Nephron (organoid): ENCODE results near the gene ASPG.

Experiments used
- H3K27ac Mint-ChIP-seq, 3 experiments: 2 replicates each; pipeline ENCODE4 v1.8.0; 2020; ENCODE audit warnings: mixed read lengths in 3 of 3, mild to moderate bottlenecking in 2 of 3, moderate library complexity in 1 of 3
- H3K27me3 Mint-ChIP-seq: 2 replicates; pipeline ENCODE4 v1.8.0; 2021; ENCODE audit warnings: low read depth, mild to moderate bottlenecking, moderate library complexity, mixed read lengths
- H3K36me3 Mint-ChIP-seq: 2 replicates; pipeline ENCODE4 v1.8.0; 2020; ENCODE audit warnings: low read depth, mixed read lengths
- H3K4me1 Mint-ChIP-seq: 2 replicates; pipeline ENCODE4 v1.8.0; 2020; ENCODE audit warnings: mixed read lengths
- H3K4me3 Mint-ChIP-seq, 3 experiments: 2 replicates each; pipeline ENCODE4 v1.8.0; 2020; ENCODE audit warnings: mild to moderate bottlenecking in 3 of 3, mixed read lengths in 3 of 3, moderate library complexity in 2 of 3
- H3K9me3 Mint-ChIP-seq: 2 replicates; pipeline ENCODE4 v1.8.0; 2020; ENCODE audit warnings: mixed read lengths
- CTCF ChIP-seq, 3 experiments: fragments of 200-600 bp; sonication (generic); IDR thresholded peaks; one replicate each; pipeline ENCODE4 v1.5.0; 2021; ENCODE audit warnings: antibody characterized with exemption in 3 of 3; ENCODE audit not compliant: unreplicated experiment in 3 of 3

ASPG gene

GRCh38 chr14:104078031-104078455 lies 7.5 kb upstream of the ASPG start:
- H3K9me3 Mint-ChIP-seq = peaks cover 2% of the 10 kb centered on the region
- no peak overlapping the region for H3K27ac Mint-ChIP-seq
- no peak overlapping the region for H3K4me3 Mint-ChIP-seq
- no peaks in the 10 kb centered on the region for H3K36me3 Mint-ChIP-seq
- H3K4me1 Mint-ChIP-seq = no peaks in the 10 kb centered on the region
- H3K27me3 Mint-ChIP-seq = peaks cover 19% of the 10 kb centered on the region
- peak; percentile 100 for TF ChIP-seq CTCF (IDR thresholded peaks at IDR 0.05; ENCODE audit: unreplicated experiment in 3 of 3)

GRCh38 chr14:104080376-104081260 lies 4.9 kb upstream of the ASPG start:
- Mint-ChIP-seq H3K36me3 (no peaks in the 10 kb centered on the region), H3K4me1 (peaks cover 10% of the 10 kb centered on the region), H3K4me3 (no peak overlapping the region), H3K9me3 (no peaks in the 10 kb centered on the region), H3K27ac (no peak overlapping the region), H3K27me3 (peaks cover 36% of the 10 kb centered on the region)
- TF ChIP-seq CTCF (IDR thresholded peaks at IDR 0.05; ENCODE audit: unreplicated experiment in 3 of 3) = no peak

DNA sequence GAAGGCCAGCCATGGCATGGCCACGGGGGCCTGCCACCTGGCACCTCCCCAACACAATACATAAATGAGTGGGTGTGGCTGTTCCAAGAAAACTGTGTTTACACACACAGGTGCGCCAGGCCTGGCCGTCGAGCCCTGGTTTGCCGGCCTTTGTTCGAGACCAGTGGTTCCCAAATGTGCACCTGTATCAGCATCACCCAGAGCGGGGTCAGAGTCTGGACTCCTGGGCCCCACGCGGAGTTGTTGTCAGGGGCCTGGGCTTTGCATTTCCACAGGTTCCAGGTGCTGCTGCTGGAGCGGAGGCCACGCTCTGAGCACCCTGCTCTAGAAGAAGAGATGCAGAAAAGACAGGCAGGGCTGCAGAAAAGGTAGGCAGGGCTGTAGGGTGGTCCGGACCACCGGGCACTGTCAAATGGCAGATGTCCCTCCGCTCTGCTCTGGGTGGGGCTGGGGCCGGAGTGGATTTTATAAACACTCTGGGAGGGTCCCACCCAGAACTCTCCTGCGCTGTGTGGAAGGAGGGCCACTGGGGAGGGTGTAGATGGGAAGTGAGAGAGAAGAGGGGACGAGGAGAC lies 4.2 kb upstream of the ASPG start:
- Mint-ChIP-seq H3K27me3 (peaks cover 36% of the 10 kb centered on the region), H3K4me1 (peaks cover 10% of the 10 kb centered on the region), H3K36me3 (no peaks in the 10 kb centered on the region), H3K9me3 (no peaks in the 10 kb centered on the region), H3K4me3 (no peak overlapping the region), H3K27ac (no peak overlapping the region)
- TF ChIP-seq CTCF (IDR thresholded peaks at IDR 0.05; ENCODE audit: unreplicated experiment in 3 of 3) = no peak

DNA sequence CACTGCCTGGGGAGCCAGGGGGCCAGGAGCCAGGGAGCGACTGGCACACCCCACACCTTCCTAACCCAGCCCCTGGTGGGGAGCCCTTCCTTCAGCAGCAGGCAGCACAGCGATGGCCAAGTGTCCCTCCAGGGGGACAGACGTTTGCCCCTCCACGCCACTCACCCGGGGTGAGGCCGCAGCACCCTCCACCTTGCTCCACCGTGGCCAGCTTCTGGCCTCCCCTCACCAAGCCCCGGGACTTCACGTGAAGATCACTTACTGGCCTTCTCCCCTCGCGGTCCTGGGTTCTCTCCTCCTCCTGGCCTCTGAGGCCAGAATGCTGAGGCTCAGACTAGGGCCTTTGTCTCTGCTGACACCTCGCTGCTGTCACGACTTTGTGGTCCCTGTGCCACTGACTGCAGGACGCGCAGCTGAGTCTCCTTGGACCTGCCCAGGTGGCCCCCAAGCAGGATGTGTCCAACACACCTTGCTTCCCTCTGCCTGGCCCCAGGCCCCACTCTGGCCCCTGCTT lies 3.5 kb upstream of the ASPG start:
- no peak overlapping the region for H3K4me3 Mint-ChIP-seq
- H3K27me3 Mint-ChIP-seq = peaks cover 32% of the 10 kb centered on the region
- H3K4me1 Mint-ChIP-seq = peaks cover 10% of the 10 kb centered on the region
- H3K36me3 Mint-ChIP-seq = no peaks in the 10 kb centered on the region
- H3K9me3 Mint-ChIP-seq = no peaks in the 10 kb centered on the region
- no peak for TF ChIP-seq CTCF (IDR thresholded peaks at IDR 0.05; ENCODE audit: unreplicated experiment in 3 of 3)
- H3K27ac Mint-ChIP-seq = no peak overlapping the region

DNA sequence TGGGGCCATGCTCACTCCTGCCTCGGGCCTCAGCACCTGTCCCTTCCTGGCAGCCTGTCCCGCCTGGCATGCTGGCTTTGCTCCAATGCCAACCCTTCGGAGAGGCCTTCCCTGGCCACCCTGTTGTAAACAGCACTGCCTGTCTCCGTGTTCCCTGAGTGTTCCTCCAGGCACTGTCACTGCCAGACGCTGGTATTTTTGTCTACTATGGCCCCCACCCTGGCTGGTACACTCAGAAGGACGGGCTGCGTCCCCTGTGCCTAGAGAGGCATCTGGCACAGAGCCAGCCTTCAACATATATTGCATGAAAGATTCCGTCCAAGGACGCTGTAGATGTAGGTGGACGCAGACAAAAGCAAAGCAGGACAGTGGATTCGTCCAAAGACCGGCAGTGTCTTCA lies 2.7 kb upstream of the ASPG start:
- Mint-ChIP-seq H3K27ac (no peak overlapping the region), H3K4me3 (no peak overlapping the region), H3K9me3 (no peaks in the 10 kb centered on the region), H3K27me3 (peaks cover 34% of the 10 kb centered on the region), H3K4me1 (peaks cover 15% of the 10 kb centered on the region), H3K36me3 (no peaks in the 10 kb centered on the region)
- no peak for TF ChIP-seq CTCF (IDR thresholded peaks at IDR 0.05; ENCODE audit: unreplicated experiment in 3 of 3)
